Peyer's patch (tissue), 4 donors: ENCODE measurements around the gene FARP1.

Experiments
- POLR2A ChIP-seq, 2 donors: fragments of 450-650 bp; IDR thresholded peaks; one replicate each; pipeline ENCODE4 v1.5.1; 2017; ENCODE audit warnings: antibody characterized with exemption in 2 of 2, mild to moderate bottlenecking in 2 of 2, moderate library complexity in 2 of 2
- TF ChIP-seq, protein P1 (sequence below), 6 experiments: fragments of 450-650 bp in 4 of 6; fragments of 200-600 bp in 2 of 6; sonication (generic) in 1 of 6; IDR thresholded peaks; one replicate each; pipeline ENCODE4 v1.5.1; 2017 to 2019; ENCODE audit warnings: antibody characterized with exemption in 6 of 6, mild to moderate bottlenecking in 3 of 6, moderate library complexity in 1 of 6

DNA sequence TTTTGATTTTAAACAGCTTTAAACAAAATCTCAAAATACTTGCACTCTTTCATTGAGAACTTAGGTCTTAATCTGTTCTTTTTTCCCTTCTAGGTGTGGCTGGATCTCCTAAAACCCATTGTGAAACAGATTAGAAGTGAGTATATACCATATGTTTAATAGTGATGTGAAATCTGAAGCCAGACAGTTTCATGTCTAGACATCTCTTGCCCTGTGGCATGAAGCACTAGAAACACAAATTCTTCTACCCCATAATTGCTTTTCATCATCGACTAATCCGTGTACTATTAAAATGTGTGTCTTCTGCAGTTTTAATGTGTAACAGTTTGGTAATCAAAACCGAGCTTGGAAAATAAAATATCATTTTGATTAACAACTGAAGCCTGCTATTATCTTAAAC, 222.4 kb downstream of the FARP1 start:
- TF ChIP-seq, protein P1, sequence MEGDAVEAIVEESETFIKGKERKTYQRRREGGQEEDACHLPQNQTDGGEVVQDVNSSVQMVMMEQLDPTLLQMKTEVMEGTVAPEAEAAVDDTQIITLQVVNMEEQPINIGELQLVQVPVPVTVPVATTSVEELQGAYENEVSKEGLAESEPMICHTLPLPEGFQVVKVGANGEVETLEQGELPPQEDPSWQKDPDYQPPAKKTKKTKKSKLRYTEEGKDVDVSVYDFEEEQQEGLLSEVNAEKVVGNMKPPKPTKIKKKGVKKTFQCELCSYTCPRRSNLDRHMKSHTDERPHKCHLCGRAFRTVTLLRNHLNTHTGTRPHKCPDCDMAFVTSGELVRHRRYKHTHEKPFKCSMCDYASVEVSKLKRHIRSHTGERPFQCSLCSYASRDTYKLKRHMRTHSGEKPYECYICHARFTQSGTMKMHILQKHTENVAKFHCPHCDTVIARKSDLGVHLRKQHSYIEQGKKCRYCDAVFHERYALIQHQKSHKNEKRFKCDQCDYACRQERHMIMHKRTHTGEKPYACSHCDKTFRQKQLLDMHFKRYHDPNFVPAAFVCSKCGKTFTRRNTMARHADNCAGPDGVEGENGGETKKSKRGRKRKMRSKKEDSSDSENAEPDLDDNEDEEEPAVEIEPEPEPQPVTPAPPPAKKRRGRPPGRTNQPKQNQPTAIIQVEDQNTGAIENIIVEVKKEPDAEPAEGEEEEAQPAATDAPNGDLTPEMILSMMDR (IDR thresholded peaks at IDR 0.05) = no peak
- TF ChIP-seq POLR2A (IDR thresholded peaks at IDR 0.05) = no peak
